Mammary epithelial cell (primary cell): Measurements from ENCODE around the gene TSSC4.

ENCODE experiments used
- EZH2 ChIP-seq: IDR thresholded peaks from 2 replicates; pipeline ENCODE4 v1.6.1; 2012; ENCODE audit warnings: low read length, inconsistent platforms, borderline replicate concordance
- TF ChIP-seq, protein P1 (sequence below), 2 donors: IDR thresholded peaks in 1 of 2; conservative IDR thresholded peaks in 1 of 2; 2 replicates each; pipeline ENCODE4 v1.5.1; 2011 to 2012; ENCODE audit warnings: inconsistent platforms in 2 of 2, low read length in 2 of 2, mild to moderate bottlenecking in 2 of 2, control low read depth in 1 of 2, low read depth in 1 of 2; ENCODE audit not compliant: insufficient read depth in 1 of 2; ENCODE audit errors: extremely low read depth in 1 of 2

DNA sequence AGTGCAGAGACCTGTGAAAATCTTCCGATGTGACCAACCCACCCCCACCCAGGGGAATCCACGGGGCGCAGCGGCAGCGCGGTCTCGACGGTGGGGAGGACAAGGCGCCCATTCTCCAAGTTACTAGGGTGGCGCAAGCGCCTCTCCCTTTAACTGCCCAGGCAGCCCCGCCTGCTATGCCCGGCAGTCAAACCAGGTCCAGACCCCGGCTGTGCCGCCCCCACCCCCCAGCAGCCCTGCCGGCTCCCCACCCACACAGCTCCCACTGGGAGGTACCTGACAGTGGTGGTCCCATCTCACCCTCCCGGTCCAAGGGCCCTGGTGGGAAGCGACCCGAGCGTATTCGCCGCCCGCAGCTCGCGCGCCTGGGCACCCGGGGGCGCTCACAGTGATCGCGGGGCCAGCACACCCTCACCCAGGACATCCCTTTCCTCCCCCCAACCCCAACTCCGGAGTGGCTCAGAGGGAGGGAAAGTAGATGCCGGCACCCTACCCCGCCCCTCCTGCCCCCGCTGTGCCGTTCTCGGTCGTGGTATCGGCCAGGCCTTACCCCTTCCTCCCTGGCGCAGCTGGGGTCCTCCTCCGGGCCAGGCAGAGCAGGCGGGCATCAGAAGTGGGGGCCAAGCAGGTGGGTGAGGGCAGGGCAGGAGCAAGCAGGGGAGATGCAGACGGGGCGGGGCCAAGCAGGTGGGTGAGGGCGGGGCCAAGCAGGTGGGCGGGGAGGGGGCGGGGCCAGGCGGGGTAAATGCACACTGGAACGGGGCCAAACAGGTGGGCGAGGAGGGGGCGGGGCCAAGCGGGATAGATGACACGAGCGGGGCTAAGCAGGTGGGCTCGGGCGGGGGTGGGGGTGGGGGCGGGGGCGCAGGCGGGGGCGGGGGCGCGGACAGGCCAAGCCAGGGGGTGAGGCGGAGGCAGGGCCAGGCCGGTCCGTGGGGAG, 43.6 kb downstream of the TSSC4 start, which contains the start of gene TRPM5:
- TF ChIP-seq, protein P1, sequence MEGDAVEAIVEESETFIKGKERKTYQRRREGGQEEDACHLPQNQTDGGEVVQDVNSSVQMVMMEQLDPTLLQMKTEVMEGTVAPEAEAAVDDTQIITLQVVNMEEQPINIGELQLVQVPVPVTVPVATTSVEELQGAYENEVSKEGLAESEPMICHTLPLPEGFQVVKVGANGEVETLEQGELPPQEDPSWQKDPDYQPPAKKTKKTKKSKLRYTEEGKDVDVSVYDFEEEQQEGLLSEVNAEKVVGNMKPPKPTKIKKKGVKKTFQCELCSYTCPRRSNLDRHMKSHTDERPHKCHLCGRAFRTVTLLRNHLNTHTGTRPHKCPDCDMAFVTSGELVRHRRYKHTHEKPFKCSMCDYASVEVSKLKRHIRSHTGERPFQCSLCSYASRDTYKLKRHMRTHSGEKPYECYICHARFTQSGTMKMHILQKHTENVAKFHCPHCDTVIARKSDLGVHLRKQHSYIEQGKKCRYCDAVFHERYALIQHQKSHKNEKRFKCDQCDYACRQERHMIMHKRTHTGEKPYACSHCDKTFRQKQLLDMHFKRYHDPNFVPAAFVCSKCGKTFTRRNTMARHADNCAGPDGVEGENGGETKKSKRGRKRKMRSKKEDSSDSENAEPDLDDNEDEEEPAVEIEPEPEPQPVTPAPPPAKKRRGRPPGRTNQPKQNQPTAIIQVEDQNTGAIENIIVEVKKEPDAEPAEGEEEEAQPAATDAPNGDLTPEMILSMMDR (conservative IDR thresholded peaks at IDR 0.05 in 1 of 2, IDR thresholded peaks at IDR 0.05 in 1 of 2; ENCODE audit: extremely low read depth in 1 of 2, insufficient read depth in 1 of 2, low read depth in 1 of 2, low read length in 2 of 2): no peak
- TF ChIP-seq EZH2: no peak
